Caco-2 (cell line): Measurements from ENCODE around the gene ZNF500. TPM values are rescaled to one million over a fixed set of nuclear protein-coding genes. Genes with fewer than 3 reads are reported as not detected.
A peak's percentile ranks its signal among the peaks of the same experiment; 100 is the strongest.

ENCODE experiments used
- BruUV-seq: library from RNA; stranded (reverse); fragments of 400-500 nt; replicated peaks from 2 replicates; lab custom pipeline; 2021; lab: Mats Ljungman, UMichigan
- CTCF ChIA-PET: fragments of 300-600 bp; sonication (Branson Sonifier 250); formaldehyde crosslinking; loops from one replicate; lab custom pipeline; 2022; ENCODE audit warnings: antibody characterized with exemption; lab: Charles Lee
- POLR2A ChIA-PET: fragments of 300-600 bp; sonication (Branson Sonifier 250); formaldehyde crosslinking; loops from one replicate; lab custom pipeline; 2022; ENCODE audit warnings: antibody characterized with exemption; lab: Charles Lee
- DNase-seq, 2 experiments: peaks; one replicate each; pipeline versions ENCODE4 v3.0.0 to v3.0.0-alpha.2; 2020 to 2022
- H3K27me3 ChIP-seq: replicated peaks from 2 replicates; pipeline ENCODE4 v1.6.0; 2011; ENCODE audit warnings: low read length; ENCODE audit not compliant: control insufficient read depth, insufficient read depth
- H3K36me3 ChIP-seq: 2 replicates; pipeline ENCODE4 v1.5.1; 2011; ENCODE audit warnings: low read length; ENCODE audit not compliant: control insufficient read depth, insufficient read depth
- H3K4me1 ChIP-seq: fragments of 250-450 bp; sonication (Bioruptor Pico); 2 replicates; pipeline ENCODE4 v1.5.1; 2020; ENCODE audit warnings: mild to moderate bottlenecking
- H3K4me3 ChIP-seq: 2 replicates; pipeline ENCODE4 v1.5.1; 2011; ENCODE audit warnings: low read depth, mild to moderate bottlenecking, control low read depth, low read length
- H3K9me3 ChIP-seq: fragments of 250-450 bp; sonication (Bioruptor Pico); 2 replicates; pipeline ENCODE4 v1.5.1; 2020; ENCODE audit warnings: mild to moderate bottlenecking, moderate library complexity
- H3K27ac Mint-ChIP-seq: one replicate; pipeline ENCODE4 v1.8.0; 2022; ENCODE audit warnings: mixed read lengths; ENCODE audit not compliant: unreplicated experiment
- H3K27me3 Mint-ChIP-seq: one replicate; pipeline ENCODE4 v1.8.0; 2022; ENCODE audit warnings: mixed read lengths; ENCODE audit not compliant: insufficient read depth, unreplicated experiment
- H3K36me3 Mint-ChIP-seq: one replicate; pipeline ENCODE4 v1.8.0; 2022; ENCODE audit warnings: mild to moderate bottlenecking, mixed read lengths; ENCODE audit not compliant: insufficient read depth, unreplicated experiment
- H3K4me1 Mint-ChIP-seq: one replicate; pipeline ENCODE4 v1.8.0; 2022; ENCODE audit warnings: low read depth, mixed read lengths; ENCODE audit not compliant: unreplicated experiment
- H3K4me3 Mint-ChIP-seq: one replicate; pipeline ENCODE4 v1.8.0; 2022; ENCODE audit warnings: mild to moderate bottlenecking, moderate library complexity, mixed read lengths; ENCODE audit not compliant: unreplicated experiment
- H3K9me3 Mint-ChIP-seq: one replicate; pipeline ENCODE4 v1.8.0; 2022; ENCODE audit warnings: mixed read lengths; ENCODE audit not compliant: unreplicated experiment
- CTCF ChIP-seq, 2 experiments: fragments of 200-600 bp in 1 of 2; IDR thresholded peaks; 1 replicate in 1 of 2; 2 replicates in 1 of 2; pipeline versions ENCODE4 v1.5.1 to v1.8.0; 2011 to 2022; ENCODE audit warnings: antibody characterized with exemption in 1 of 2, control low read depth in 1 of 2, inconsistent platforms in 1 of 2, low read depth in 1 of 2, low read length in 1 of 2, mild to moderate bottlenecking in 1 of 2, moderate library complexity in 1 of 2; ENCODE audit not compliant: insufficient read depth in 1 of 2, severe bottlenecking in 1 of 2, unreplicated experiment in 1 of 2
- intact Hi-C: fragments of 100-400 bp; cut with micrococcal nuclease; formaldehyde crosslinking; loops from one replicate; pipeline ENCODE4 v1.10.0; 2022; ENCODE audit not compliant: unreplicated experiment
- total RNA-seq: library from RNA; stranded (reverse); gene quantifications from 2 replicates; pipeline ENCODE4 v1.2.3, GENCODE V29; 2022

Gene ZNF500
- total RNA-seq, 1 experiment from 2014 or later, result 12.9 TPM

DNA sequence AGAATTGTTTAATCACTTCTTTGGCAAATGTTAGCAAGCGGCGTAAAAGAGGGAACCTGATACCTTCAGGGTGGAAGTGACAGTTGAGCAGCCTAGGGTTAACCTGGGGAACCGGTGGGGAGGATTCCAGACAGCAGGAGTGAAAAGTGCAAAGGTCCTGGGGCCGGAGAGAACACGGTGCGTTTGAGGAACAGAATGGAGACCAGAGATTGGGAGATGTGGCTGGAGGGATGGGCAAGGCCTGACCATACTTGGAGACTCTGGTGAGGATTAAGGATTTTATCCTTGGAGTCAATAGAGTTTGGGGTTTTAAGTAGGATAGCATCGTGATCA is 2.3 kb upstream of the ZNF500 start:
- Histone ChIP-seq H3K4me3 (peak overlapping the region; percentile 66), H3K27me3 (no peaks in the 10 kb centered on the region), H3K9me3 (no peaks in the 10 kb centered on the region), H3K4me1 (peaks cover 10% of the 10 kb centered on the region; the same call in 1 of the 2 replicates), H3K36me3 (no peaks in the 10 kb centered on the region)
- Mint-ChIP-seq H3K4me1 (peaks cover 17% of the 10 kb centered on the region), H3K9me3 (no peaks in the 10 kb centered on the region), H3K27ac (no peak overlapping the region), H3K4me3 (peak overlapping the region; percentile 77), H3K36me3 (peaks cover 9% of the 10 kb centered on the region), H3K27me3 (no peaks in the 10 kb centered on the region)
- BruUV-seq, result no TSS peak
- CTCF ChIA-PET, result interaction anchor here (0.6 to 2.1 kb wide), 2 partner anchors 35 to 169 kb away, joined by 3 to 7 read pairs; partner anchors contain the start of genes ANKS3 and DNAAF8
- POLR2A ChIA-PET, result interaction anchor here (0.7 to 1.7 kb wide), 4 partner anchors 19 to 295 kb away, joined by 3 to 20 read pairs (median 5); partner anchors contain the start of genes ANKS3, DNAAF8, NMRAL1 and SEPTIN12
- intact Hi-C loops, result loop anchor here (2.0 kb wide), 2 partner anchors 20 to 34 kb away; partner anchors contain the start of genes ANKS3, DNAAF8 and SEPTIN12
- no peak for DNase-seq
- no peak for TF ChIP-seq CTCF (IDR thresholded peaks at IDR 0.05; ENCODE audit: insufficient read depth in 1 of 2, low read depth in 1 of 2, low read length in 1 of 2, severe bottlenecking in 1 of 2, unreplicated experiment in 1 of 2)

DNA sequence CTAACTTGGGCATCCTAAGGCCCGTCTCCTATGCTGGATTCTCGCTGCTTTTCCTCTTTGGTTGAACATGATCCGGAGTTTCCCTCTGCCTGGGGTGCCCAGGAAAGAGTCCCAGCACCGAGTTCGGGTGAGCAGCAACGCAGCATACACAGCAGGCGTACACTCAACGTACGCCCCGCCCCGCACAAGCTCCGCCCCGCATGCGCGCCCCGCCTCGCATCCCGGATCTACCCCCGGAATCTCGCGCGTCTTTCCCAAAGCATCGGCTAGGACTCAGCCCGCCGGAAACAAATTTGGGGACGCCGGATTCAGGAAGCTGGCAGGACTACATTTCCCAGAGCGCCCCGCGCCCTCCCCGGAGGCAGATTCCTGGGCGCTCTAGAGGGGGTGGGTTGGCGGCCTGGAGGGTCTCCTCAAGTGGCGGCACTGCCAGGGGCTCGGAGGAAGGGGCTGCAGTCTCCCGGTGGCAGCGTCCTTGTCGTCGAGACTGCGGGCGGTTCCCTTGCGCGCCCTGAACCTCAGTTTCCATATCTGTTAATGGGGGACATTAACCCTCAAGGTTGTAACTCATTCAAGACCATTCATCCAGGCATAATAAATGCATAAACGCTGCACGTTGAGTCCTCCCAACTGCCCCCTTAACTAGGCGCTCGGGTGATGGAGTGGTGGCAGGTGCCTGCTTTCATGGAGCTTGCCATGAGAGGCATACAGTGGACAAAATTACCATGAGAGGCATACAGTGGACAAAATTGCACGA is 1.8 kb upstream of the ZNF500 start:
- H3K27ac Mint-ChIP-seq, result peak overlapping the region; percentile 71

More for the DNA sequence above, 1.8 kb upstream of the ZNF500 start:
- Mint-ChIP-seq H3K36me3 (peaks cover 9% of the 10 kb centered on the region), H3K4me1 (peaks cover 12% of the 10 kb centered on the region), H3K9me3 (no peaks in the 10 kb centered on the region), H3K4me3 (peak overlapping the region; percentile 77), H3K27me3 (no peaks in the 10 kb centered on the region)
- TF ChIP-seq CTCF (IDR thresholded peaks at IDR 0.05; ENCODE audit: insufficient read depth in 1 of 2, low read depth in 1 of 2, low read length in 1 of 2, severe bottlenecking in 1 of 2, unreplicated experiment in 1 of 2), result no peak
- no TSS peak for BruUV-seq
- peak; percentile 95 to 96 for DNase-seq
- CTCF ChIA-PET, result interaction anchor here (0.6 to 2.1 kb wide), 2 partner anchors 34 to 169 kb away, joined by 3 to 7 read pairs; partner anchors contain the start of genes ANKS3 and DNAAF8
- Histone ChIP-seq H3K9me3 (no peaks in the 10 kb centered on the region), H3K27me3 (no peaks in the 10 kb centered on the region), H3K36me3 (no peaks in the 10 kb centered on the region), H3K4me3 (peak overlapping the region; percentile 66), H3K4me1 (peaks cover 10% of the 10 kb centered on the region; the same call in 1 of the 2 replicates)
- intact Hi-C loops, result loop anchor here (1.0 to 2.0 kb wide), 4 partner anchors 20 to 188 kb away; partner anchors contain the start of genes ANKS3, DNAAF8, ROGDI and SEPTIN12
- POLR2A ChIA-PET, result interaction anchor here (0.7 to 1.7 kb wide), 5 partner anchors 20 to 294 kb away, joined by 3 to 20 read pairs (median 6); partner anchors contain the start of genes ANKS3, DNAAF8, NMRAL1 and SEPTIN12
